Endodermal cell (in vitro differentiated cells): Measurements from ENCODE around the gene MAN1A2. TPM values are rescaled to one million over a fixed set of nuclear protein-coding genes. Genes with fewer than 3 reads are reported as not detected.

Experiments
- DNase-seq: peaks from one replicate; pipeline ENCODE4 v3.0.0-alpha.2; 2017
- H3K27ac ChIP-seq: 2 replicates; pipeline ENCODE4 v1.5.1; 2013; ENCODE audit warnings: mild to moderate bottlenecking, low read depth, low read length, moderate library complexity
- H3K27me3 ChIP-seq: 2 replicates; pipeline ENCODE4 v1.6.1; 2013; ENCODE audit warnings: mild to moderate bottlenecking, low read length, moderate library complexity; ENCODE audit not compliant: insufficient read depth, control insufficient read depth, poor library complexity, severe bottlenecking
- H3K36me3 ChIP-seq: 2 replicates; pipeline ENCODE4 v1.7.0; 2013; ENCODE audit warnings: mild to moderate bottlenecking, low read length, moderate library complexity; ENCODE audit not compliant: control insufficient read depth, insufficient read depth
- H3K4me1 ChIP-seq: one replicate; pipeline ENCODE4 v1.7.0; 2013; ENCODE audit warnings: low read length; ENCODE audit not compliant: control insufficient read depth, insufficient read depth
- H3K4me3 ChIP-seq: 2 replicates; pipeline ENCODE4 v1.5.1; 2013; ENCODE audit warnings: mild to moderate bottlenecking, low read length, moderate library complexity
- H3K9ac ChIP-seq: 2 replicates; pipeline ENCODE4 v1.6.1; 2013; ENCODE audit warnings: mild to moderate bottlenecking, low read length, moderate library complexity; ENCODE audit not compliant: poor library complexity, severe bottlenecking; ENCODE audit errors: extremely low read depth
- H3K9me3 ChIP-seq: 2 replicates; pipeline ENCODE4 v1.6.1; 2013; ENCODE audit warnings: mild to moderate bottlenecking, low read length, moderate library complexity; ENCODE audit not compliant: control insufficient read depth
- H3K27ac Mint-ChIP-seq: 2 replicates; pipeline ENCODE4 v1.8.0; 2020; ENCODE audit warnings: mixed read lengths
- H3K27me3 Mint-ChIP-seq: 2 replicates; pipeline ENCODE4 v1.8.0; 2021; ENCODE audit warnings: mild to moderate bottlenecking, mixed read lengths; ENCODE audit not compliant: insufficient read depth
- H3K36me3 Mint-ChIP-seq: 2 replicates; pipeline ENCODE4 v1.8.0; 2020; ENCODE audit warnings: low read depth, mixed read lengths
- H3K4me1 Mint-ChIP-seq: 2 replicates; pipeline ENCODE4 v1.8.0; 2020; ENCODE audit warnings: mixed read lengths
- H3K4me3 Mint-ChIP-seq: 2 replicates; pipeline ENCODE4 v1.8.0; 2020; ENCODE audit warnings: mild to moderate bottlenecking, moderate library complexity, mixed read lengths
- H3K9me3 Mint-ChIP-seq: 2 replicates; pipeline ENCODE4 v1.8.0; 2020; ENCODE audit warnings: mild to moderate bottlenecking, mixed read lengths
- CTCF ChIP-seq: fragments of 200-600 bp; sonication (generic); conservative IDR thresholded peaks from 2 replicates; pipeline ENCODE4 v1.5.0; 2021; ENCODE audit warnings: antibody characterized with exemption, mild to moderate bottlenecking
- WGBS, 2 experiments: methylation state at CpG; one replicate each; pipeline versions ENCODE4 v1.1.5 to v1.1.7; 2013; ENCODE audit warnings: missing lambda C conversion rate in 2 of 2, mixed read lengths in 1 of 2; ENCODE audit not compliant: insufficient coverage in 1 of 2, insufficient read length in 1 of 2; 5-methylcytosine and 5-hydroxymethylcytosine counted together
- total RNA-seq, 2 donors: library from RNA; stranded (reverse); fragmentation: NEBNext Ultra II Directional in 1 of 2; extraction: Animal tissue kit (Norgen Biotek cat#: 25700) in 1 of 2; gene quantifications; 2 replicates in 1 of 2; 3 replicates in 1 of 2; pipeline ENCODE4 v1.2.1, GENCODE V29; 2021

The MAN1A2 gene
- total RNA-seq, 2 donors from 2014 or later, result 33.3 to 40.9 TPM

DNA sequence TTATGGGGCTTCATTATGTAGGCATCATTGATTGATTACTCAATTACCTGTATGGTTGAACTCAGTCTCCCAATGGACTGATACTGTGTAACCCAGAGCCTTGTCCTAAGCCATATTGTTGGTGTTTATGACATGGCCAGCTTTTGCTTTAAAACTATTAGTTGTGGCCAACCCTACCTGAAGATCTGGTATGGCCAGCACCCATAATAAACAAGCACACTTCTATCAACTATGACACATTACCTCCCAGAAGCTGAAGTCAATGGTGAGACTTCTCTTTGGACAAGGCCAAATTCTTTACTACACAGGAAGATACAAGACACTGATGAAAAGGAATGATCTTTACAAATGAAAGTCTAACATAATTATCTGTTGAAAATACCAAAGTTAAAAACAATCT is 28.8 kb downstream of the MAN1A2 start:
- Histone ChIP-seq H3K27me3 (no peaks in the 10 kb centered on the region), H3K36me3 (no peaks in the 10 kb centered on the region), H3K9ac (no peak overlapping the region), H3K4me3 (no peak overlapping the region), H3K9me3 (no peaks in the 10 kb centered on the region), H3K4me1 (no peaks in the 10 kb centered on the region), H3K27ac (no peak overlapping the region)
- H3K4me3 Mint-ChIP-seq, result no peak overlapping the region
- no peaks in the 10 kb centered on the region for H3K27me3 Mint-ChIP-seq
- TF ChIP-seq CTCF, result no peak
- no peak overlapping the region for H3K27ac Mint-ChIP-seq
- DNase-seq, result no peak
- H3K36me3 Mint-ChIP-seq, result peaks cover 2% of the 10 kb centered on the region
- H3K9me3 Mint-ChIP-seq, result no peaks in the 10 kb centered on the region
- H3K4me1 Mint-ChIP-seq, result peaks cover 25% of the 10 kb centered on the region

- Mint-ChIP-seq H3K4me1 (peaks cover 21% of the 10 kb centered on the region), H3K4me3 (no peak overlapping the region), H3K27me3 (no peaks in the 10 kb centered on the region), H3K9me3 (no peaks in the 10 kb centered on the region), H3K36me3 (peaks cover 2% of the 10 kb centered on the region), H3K27ac (no peak overlapping the region)
- Histone ChIP-seq H3K27me3 (no peaks in the 10 kb centered on the region), H3K9me3 (no peaks in the 10 kb centered on the region), H3K27ac (no peak overlapping the region), H3K4me3 (no peak overlapping the region), H3K36me3 (no peaks in the 10 kb centered on the region), H3K4me1 (no peaks in the 10 kb centered on the region), H3K9ac (no peak overlapping the region)
- DNase-seq, result no peak
- TF ChIP-seq CTCF, result no peak
Observed at GRCh38 chr1:117396636-117397035, 29.4 kb downstream of the MAN1A2 start.

- Mint-ChIP-seq H3K27me3 (no peaks in the 10 kb centered on the region), H3K36me3 (peaks cover 20% of the 10 kb centered on the region), H3K27ac (no peak overlapping the region), H3K4me1 (peaks cover 8% of the 10 kb centered on the region), H3K9me3 (peaks cover 12% of the 10 kb centered on the region), H3K4me3 (no peak overlapping the region)
- peaks cover 22% of the 10 kb centered on the region for H3K36me3 ChIP-seq
- no peak overlapping the region for H3K27ac ChIP-seq
- H3K9me3 ChIP-seq, result peaks cover 13% of the 10 kb centered on the region
- no peaks in the 10 kb centered on the region for H3K4me1 ChIP-seq
- H3K4me3 ChIP-seq, result no peak overlapping the region
- H3K27me3 ChIP-seq, result no peaks in the 10 kb centered on the region
- no peak overlapping the region for H3K9ac ChIP-seq
- DNase-seq, result no peak
- 88 to 93% methylated on average over 3 to 6 of the region's 6 CpGs for WGBS, 2 experiments
- no peak for TF ChIP-seq CTCF
Observed at GRCh38 chr1:117398957-117399356, 31.7 kb downstream of the MAN1A2 start.
